Measurements from ENCODE around the gene PRKAG2.

Gene PRKAG2

DNA sequence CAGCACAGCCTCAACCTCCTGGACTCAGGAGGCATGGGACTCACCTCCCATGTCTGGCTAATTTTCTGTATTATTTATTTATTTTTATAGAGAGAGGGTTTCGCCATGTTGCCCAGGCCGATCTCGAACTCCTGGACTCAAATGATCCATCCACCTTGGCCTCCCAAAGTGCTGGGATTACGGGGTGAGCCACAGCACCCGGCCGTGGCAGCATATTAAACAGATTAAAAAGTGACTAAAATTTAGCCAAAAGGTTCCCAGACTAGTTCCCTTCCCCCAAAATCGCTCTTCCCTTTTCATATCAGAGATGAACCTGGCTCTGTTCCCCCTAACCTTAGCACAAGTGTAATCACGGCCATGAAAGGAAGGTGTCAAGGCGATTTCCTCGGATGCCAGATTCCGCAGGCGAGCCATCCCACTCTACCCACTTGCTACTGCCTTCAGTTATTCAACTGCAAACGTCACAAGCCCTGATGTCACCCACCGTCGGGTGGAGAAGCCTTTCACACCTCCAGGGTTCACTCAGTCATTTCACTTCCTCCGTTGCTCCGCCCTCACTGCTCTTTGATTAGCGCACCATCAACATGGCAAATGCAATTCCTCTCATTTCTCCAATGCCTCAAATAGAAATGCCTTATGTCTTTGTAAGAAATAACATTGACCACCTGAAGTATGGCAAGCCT lies 252.5 kb downstream of the PRKAG2 start:
- DNase-seq (ENCODE audit: low read depth in 2 of 2), result no peak

DNA sequence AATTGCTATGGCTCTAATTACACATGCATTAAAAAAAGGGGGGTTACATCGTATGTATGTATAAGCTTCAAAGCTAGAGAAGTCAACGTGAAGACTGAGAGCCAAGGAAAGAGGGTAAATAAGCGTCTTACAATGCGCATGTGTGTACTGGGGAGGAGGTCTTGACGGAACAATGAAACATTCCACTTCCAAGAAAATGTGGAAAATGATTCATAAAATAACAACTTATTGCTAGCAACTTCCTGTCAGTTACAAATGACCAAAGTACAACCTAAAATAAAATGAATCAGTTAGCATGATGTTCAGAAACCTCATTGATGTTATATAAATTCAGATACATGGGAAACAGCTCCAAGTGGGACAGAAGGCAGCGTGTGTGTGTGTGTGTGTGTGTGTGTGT lies 253.1 kb downstream of the PRKAG2 start:
- DNase-seq (ENCODE audit: low read depth in 2 of 2), result no peak

DNA sequence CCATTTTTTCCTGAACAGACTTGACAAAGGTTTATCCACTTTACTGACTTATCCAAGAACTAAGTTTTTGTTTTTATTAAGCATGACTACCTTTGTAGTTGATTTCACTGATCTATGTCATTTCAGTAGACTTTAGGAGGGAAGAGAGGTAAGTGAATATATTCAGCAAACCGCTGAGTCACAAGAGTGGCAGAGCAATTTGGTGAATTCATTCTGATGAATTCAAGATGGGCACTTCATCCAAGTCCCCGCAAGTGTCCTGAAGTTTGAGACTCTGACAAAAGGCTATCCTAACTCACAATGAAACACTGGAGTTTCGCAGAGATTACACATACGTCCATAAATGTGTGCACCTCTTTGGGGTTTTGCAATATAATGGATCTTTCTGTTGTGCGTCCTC lies 255.0 kb downstream of the PRKAG2 start:
- DNase-seq (ENCODE audit: low read depth in 2 of 2), result no peak

DNA sequence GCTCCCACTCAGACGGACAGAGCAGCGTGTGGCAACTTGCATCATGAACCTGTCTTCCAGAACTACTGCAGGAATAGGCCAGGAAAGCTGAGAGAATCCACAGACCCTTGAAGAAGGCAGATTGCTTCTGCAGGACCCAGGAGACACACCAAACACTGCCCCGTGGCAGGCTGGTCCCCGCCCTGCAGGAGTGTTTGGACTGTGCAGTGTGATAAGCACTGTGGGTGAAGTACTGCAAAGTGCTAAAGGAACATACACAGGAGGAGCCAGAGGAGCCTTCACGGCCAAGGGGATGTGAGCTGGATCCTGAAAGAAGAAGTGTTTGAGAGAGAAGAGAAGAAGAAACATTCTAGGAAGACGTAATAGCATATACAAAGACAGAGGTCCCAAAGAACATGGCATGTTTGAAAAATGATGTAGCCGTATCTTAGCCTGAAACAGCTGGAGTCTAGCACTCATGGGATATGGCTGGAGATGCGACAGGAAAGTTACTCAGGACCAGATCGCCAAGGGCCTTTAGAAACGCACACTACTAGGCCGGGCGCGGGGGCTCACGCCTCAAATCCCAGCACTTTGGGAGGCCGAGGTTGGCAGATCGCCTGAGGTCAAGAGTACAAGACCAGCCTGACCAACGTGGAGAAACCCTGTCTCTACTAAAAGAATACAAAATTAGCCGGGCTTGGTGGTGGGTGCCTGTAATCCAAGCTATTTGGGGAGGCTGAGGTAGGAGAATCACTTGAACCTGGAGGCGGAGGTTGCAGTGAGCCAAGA lies 260.3 kb downstream of the PRKAG2 start:
- no peak for DNase-seq (ENCODE audit: low read depth in 2 of 2)

DNA sequence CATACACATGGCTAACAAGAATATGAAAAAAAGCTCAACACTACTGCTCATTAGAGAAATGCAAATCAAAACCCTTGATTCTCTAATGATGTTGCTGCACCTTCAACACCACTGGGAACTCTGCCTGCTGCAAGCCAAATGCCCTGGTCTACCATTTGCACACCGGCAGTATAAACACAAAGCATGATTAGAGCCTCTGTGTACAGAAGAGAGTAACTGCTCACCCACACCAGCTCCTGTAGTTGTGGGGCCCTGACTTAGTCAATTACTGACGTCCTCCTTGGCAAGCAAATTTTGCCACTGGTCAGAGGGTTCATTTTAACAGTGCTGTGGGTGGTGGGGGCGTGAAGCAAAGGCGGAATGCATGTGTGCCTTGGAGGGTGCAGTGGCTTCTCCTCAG lies 261.1 kb downstream of the PRKAG2 start:
- DNase-seq (ENCODE audit: low read depth in 2 of 2), result no peak

DNA sequence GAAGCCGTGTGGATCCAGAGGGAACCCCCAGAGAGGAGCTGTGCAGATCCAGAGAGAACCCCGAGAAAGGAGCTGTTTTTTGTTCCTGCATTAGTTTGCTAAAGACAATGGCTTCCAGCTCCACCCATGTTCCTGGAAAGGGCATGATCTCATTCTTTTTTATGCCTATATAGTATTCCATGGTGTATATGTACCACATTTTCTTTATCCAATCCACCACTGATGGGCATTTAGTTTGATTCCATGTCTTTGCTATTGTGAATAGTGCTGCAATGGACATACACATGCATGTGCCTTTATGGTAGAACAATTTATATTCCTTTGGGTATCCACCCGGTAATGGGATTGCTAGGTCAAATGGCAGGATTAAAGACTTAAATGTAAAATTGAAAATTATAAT lies 261.9 kb downstream of the PRKAG2 start:
- no peak for DNase-seq (ENCODE audit: low read depth in 2 of 2)

DNA sequence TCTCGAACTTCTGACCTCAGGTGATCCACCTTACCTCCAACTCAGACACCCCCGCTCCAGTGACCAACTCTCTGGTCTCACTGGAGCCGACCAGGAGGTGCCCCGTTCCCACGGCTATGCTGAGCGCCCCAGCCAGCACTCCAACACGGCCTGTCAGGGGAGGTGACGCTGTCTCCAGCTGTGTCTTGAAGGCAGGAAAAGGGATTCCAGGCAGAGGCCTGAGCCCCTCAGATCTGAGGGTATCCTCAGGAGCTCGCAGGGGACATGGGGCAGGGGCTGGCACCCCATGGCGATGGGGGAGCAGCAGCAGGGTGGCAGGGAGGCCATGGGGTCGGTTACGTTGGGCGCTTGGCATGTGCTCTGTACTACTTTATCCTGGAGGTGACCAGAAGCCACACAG lies 262.9 kb downstream of the PRKAG2 start:
- DNase-seq (ENCODE audit: low read depth in 2 of 2), result no peak

DNA sequence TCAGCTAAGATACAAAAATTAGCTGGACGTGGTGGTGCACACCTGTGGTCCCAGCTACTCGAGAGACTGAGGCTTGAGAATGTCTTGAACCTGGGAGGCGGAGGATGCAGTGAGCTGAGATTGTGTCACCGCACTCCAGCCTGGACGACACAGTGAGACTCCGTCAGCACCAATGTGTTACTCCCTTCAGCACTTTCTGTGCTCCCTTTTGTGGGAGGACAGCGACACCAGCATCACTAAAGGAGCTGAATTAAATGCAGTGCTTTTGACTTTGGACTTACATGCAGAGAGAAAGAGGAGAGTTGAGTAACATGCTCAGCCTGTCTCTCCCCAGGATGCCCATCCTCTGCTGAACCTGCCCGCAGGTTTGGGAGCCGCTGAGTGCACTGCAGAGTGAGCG lies 265.0 kb downstream of the PRKAG2 start:
- DNase-seq (ENCODE audit: low read depth in 2 of 2), result no peak

DNA sequence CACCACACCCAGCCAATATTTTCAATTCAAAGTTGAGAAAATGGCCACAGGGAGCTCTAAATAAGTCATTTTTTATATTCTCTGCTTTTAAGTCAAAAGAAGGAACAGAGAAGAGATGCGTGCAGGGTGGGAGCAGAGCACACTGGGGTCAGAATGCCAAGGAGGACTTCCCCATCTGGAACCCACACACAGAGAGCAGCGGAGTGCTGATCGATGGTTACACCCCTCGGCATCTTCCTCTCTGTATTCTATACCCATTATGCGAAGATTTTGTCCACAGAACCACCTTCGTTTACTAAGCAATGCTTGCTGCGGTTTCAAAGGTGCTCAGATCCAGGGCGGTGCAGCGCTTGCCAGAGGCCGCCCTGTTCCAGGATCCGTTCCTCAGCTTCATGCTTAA lies 265.9 kb downstream of the PRKAG2 start:
- DNase-seq (ENCODE audit: low read depth in 2 of 2), result no peak

DNA sequence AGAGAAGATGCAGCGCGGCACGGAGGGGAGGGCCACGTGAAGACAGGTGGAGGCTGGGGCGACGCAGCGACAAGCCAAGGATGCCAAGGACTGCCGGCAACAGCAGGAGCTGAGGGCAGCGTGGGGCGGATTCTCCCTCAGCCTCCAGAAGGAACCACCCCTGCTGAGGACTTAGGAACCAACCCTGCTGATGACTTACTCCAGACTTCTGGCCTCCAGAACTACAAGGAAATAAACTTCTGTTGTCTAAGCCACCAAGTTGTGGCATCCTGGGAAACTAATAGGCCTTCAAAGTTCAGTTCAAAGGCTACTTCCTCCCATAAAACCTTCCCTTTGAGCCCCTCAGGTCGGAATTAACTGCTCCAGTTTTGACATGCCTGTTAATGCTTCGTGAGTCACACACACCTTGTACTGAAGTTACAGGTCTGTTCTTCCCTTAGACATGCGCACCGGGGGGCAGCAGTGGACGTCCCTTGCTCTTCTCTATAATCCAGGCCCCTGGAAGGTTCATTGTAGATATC lies 268.8 kb downstream of the PRKAG2 start:
- no peak for DNase-seq (ENCODE audit: low read depth in 2 of 2)

DNA sequence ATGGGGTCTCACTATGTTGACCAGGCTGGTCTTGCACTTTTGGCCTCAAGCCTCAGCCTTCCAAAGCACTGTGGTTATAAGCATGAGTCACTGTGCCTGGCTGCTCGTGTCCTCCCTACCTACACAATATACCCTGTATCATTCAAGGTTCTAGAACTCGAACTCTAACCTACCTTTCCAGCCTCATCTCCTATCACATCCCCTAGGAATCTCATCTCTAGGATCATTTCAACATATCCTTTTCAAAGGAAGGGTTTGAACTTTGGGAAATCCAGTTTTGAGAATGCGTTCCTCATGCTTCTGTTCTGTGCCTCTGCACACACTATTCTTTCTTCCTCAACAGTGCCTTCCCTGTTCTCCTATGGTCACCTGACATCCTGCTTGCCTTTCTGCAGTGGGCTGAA lies 269.4 kb downstream of the PRKAG2 start:
- DNase-seq (ENCODE audit: low read depth in 2 of 2), result no peak

DNA sequence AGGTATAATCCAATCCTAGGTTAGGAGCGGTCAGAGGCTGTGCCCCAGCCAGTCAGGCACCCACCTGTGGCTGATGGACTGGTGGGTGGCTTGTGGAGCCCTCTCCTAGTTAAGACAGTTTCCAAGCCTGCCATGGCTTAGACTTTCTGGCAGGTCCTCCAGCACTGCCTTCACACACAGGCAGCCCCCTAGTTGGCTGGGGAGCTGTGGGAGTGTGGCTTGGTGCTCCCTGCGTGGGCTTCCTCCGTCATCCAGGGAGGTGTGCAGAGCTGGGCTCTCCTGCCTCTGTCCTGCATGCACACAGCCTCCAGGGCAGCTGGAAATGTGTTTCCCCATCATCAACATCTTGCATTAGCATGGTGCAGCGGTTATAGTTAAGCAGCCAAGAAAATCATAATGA lies 273.0 kb downstream of the PRKAG2 start:
- no peak for DNase-seq (ENCODE audit: low read depth in 2 of 2)

DNA sequence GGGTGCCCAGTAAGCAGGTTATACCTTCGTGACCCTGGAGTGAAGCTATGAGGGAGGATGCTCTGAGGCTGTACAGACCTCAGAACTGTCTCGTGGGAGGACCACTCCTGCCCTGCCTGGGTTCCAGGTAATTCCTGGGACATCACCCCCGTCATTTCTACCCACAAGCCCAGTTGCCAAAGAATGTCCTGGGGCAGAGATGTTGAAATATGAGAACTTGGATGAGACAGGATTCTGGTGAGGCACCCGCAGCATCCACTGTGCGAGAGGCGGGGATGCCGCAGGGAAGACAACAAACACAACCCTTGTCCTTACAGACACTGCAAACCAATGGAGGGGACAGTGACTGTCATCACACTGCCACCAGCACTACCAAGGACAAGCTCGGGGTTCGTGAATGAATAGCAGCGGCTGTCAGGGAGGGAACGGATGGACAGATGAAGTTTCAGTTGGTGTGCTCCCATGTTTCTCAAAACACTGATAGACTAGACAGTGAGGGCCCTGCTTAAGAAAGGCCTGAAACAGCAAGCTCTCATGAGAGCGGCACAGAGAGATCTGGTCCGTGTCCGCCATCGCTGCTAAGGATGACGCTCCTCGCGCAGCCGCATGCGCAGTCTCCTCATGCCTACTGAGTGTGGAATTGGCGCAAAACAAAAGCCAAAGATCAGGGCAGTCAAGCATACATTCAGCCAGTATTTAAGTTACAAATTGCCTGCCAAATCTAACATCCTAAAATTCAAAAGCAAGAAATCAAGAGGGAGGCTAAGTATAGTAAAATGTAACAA lies 275.2 kb downstream of the PRKAG2 start:
- DNase-seq (ENCODE audit: low read depth in 2 of 2), result no peak

DNA sequence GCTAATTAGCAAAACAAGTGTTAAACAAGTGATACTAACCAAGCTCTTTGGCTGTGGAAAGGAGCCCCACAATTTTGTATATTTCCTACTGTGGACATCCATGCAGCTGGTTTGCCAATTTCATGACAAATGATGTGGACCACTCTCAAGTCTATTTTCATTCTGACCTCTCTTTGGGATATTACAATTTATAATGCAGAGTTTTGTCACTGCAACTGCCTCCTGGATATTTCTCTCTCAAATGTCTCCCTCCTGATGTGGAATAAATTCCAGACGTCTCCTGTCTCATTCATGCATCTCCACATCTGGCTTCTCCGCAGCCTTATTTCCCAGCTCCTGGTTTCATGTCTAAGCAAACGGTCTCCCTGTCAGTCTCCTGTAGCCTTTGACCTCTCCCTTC lies 276.6 kb downstream of the PRKAG2 start:
- DNase-seq (ENCODE audit: low read depth in 2 of 2), result no peak

DNA sequence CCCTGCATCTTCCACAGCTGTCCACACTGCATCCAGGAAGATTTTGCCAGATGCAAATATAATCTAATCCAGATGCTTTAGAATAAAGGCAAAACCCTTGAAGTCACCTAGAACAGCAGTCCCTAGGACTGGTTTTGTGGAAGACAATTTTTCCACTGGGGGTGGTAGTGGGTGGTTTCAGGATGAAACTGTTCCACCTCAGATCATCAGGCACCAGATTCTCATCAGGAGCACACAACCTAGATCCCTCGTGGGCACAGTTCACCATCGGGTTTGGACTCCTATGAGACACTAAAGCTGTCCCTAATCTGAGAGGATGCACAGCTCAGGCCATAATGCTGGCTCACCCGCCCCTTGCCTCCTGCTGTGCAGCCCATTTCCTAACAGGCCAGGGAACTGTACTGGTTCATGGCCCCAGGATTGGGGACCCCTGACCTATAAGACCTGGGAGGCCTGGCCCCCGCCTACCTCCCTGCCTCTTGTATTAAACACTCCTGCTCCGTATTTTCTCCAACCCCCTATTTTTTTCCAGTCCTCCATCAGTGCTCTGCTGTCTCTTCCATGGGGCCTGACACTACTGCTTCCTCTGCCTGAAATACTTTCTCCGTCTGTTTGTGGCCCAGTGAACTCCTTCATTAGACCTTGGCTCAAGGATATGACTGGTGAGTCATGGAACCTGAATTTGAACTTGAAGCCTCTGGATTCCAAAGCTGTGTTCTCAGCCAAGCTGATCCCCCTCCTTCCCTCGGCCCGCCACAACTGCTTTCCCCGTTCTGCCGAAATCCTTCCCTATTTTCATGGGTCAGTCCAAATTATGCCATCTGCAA lies 277.3 kb downstream of the PRKAG2 start:
- peak; percentile 89 to 90 for DNase-seq (ENCODE audit: low read depth in 2 of 2)

DNA sequence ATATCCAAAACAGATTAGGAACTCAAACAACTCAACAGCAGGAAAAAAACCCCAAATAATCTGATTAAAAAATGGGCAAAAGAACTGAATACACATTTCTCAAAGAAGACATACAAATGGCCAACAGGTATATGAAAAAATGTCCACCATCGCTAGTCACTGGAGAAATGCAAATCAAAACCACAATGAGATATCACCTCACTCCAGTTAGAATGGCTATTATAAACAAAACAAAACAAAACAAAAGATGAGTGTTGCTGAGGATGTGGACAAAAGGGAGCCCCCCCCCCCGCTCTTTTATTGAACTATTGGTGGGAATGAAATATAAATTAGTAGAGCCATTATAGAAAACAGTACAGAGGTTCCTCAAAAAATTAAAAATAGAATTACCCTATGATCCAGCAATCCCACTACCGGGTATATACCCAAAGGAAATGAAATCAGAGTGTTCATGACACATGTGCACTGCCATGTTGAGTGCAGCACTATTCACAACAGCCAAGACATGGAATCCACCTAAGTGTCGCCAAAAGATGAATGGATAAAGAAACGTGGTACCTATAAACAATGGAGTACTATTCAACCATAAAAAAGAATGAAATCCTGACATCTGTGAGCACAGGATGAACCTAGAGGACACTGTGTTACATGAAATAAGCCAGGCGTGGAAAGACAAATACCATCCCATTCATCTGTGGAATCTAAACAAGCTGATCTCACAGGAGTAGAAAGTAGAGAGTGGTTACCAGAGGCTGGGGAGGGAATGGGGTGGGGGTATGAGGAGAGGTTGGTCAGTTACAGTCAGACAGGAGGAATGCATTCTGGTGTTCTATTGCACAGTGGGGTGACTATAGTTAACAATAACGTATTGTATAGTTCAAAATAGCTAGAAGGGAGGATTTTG lies 279.1 kb downstream of the PRKAG2 start:
- DNase-seq (ENCODE audit: low read depth in 2 of 2), result peak; percentile 78 to 82

DNA sequence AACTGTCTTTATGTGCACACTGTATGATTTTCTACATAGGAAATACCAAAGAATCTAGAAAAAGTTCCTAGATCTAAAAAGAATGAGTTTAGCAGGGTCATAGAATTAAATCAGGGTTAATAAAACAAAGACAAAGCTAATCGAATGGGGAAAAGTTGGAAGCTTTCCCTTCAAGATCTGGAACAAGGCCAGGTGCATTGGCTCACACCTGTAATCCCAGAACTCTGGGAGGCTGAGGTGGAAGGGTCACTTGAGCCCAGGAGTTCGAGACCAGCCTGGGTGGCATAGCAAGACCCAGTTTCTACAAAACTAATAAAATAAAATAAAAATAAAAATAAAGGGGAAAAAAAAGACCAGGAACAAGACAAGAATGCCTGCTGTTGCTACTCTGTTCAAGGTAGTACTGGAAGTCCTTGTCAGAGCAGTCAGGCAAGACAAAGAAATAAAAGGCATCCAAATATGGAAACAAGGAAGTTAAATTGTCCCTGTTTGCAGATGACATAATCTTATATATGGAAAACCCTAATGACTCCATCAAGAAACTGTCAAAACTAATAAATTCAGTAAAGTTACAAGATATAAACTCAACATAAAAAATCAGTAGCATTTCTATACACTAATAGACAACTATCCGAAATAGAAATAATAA lies 281.1 kb downstream of the PRKAG2 start:
- no peak for DNase-seq (ENCODE audit: low read depth in 2 of 2)

DNA sequence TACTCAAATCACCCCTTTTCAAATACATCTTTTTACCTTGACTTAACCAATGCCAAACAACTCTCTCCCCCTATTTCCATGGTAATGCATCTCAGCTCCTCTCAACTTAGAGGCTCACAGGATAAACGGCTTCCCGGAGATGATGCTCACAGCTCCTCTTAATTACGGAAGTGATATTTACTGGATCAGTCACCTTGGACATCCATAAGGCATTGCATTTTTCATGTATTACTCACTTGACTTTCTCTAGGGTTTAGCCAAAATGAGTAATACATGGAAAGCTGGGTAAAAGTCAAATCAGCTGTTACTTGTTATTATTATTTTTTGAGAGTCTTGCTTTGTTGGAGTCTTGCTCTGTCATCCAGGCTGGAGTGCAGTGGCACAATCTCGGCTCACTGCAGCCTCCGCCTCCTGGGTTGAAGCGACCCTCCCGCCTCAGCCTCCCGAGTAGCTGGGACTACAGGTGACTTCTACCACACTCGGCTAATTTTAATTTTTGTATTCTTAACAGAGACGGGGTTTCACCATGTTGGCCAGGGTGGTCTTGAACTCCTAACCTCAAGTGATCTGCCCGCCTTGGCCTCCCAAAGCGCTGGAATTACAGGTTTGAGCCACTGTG lies 283.9 kb downstream of the PRKAG2 start:
- peak; percentile 96 for DNase-seq (ENCODE audit: low read depth in 2 of 2)

DNA sequence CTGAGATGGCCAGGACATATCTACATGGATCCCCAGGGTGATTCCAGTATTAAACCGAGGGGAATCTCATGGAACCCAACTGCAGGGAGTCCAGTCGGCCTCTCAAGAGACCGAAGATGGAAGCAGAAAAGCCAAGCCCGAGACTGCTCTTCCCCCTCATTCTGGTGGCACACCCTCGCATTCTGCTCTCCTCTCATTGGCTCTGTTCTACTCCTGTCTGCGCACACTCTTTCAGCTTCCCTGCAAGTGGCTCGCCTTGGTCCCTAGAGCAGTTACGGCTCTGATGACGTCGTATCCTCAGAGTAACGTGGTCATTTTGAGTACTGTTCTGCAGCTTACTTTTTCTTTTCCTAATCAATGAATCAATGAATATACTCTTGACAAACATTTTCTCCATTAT lies 284.6 kb downstream of the PRKAG2 start:
- no peak for DNase-seq (ENCODE audit: low read depth in 2 of 2)

DNA sequence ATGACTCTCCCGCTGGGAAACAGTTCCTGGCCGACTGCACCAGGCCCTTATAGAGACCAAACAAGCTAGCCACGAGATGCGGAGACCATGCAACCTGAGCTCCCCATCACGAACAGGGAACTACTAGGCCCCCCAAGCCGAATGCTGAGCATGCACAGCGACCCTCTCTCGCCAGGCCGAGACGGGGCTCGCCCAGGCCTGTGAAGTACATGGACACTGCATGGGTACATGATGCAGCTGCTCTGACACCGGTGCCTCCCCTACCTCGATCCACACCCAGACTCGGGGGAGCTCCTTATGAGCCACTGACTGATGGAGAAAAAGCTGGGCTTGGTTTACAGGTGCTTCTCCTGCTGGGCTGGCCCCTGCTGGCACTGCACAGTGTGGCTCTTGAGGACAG lies 285.0 kb downstream of the PRKAG2 start:
- DNase-seq (ENCODE audit: low read depth in 2 of 2), result no peak

Data from fibroblast of skin of left quadriceps (primary cell).